H9 (cell line): ENCODE measurements around the gene APOA1. TPM values are rescaled to one million over a fixed set of nuclear protein-coding genes. Genes with fewer than 3 reads are reported as not detected.

Source experiments
- DNase-seq: peaks from one replicate; pipeline ENCODE4 v3.0.0-alpha.2; 2017
- H2AFZ ChIP-seq: one replicate; pipeline ENCODE4 v1.6.1; 2013; ENCODE audit warnings: mild to moderate bottlenecking, low read length, control low read depth, moderate library complexity
- H2AK5ac ChIP-seq: 2 replicates; pipeline ENCODE4 v1.6.1; 2013; ENCODE audit warnings: low read length, control low read depth, mixed read lengths; ENCODE audit not compliant: insufficient read length
- H2BK120ac ChIP-seq: one replicate; pipeline ENCODE4 v1.6.1; 2013; ENCODE audit warnings: low read depth, mild to moderate bottlenecking, low read length, control low read depth, inconsistent platforms; ENCODE audit not compliant: poor library complexity, severe bottlenecking
- H2BK12ac ChIP-seq: 2 replicates; pipeline ENCODE4 v1.6.1; 2013; ENCODE audit warnings: low read length, control low read depth, mixed read lengths, low read depth; ENCODE audit not compliant: insufficient read length
- H2BK15ac ChIP-seq: 2 replicates; pipeline ENCODE4 v1.6.1; 2013; ENCODE audit warnings: low read depth, low read length, control low read depth
- H2BK20ac ChIP-seq: one replicate; pipeline ENCODE4 v1.6.1; 2013; ENCODE audit warnings: low read depth, mild to moderate bottlenecking, low read length, control low read depth, inconsistent platforms; ENCODE audit not compliant: poor library complexity, severe bottlenecking
- H2BK5ac ChIP-seq: 2 replicates; pipeline ENCODE4 v1.6.1; 2013; ENCODE audit warnings: low read length, control low read depth, mixed read lengths; ENCODE audit not compliant: insufficient read length
- H3K14ac ChIP-seq: 2 replicates; pipeline ENCODE4 v1.6.1; 2013; ENCODE audit warnings: low read length, control low read depth; ENCODE audit not compliant: insufficient read depth
- H3K18ac ChIP-seq: 2 replicates; pipeline ENCODE4 v1.6.1; 2013; ENCODE audit warnings: low read depth, mild to moderate bottlenecking, mixed read lengths, low read length, control low read depth; ENCODE audit not compliant: insufficient read length
- H3K23ac ChIP-seq: 2 replicates; pipeline ENCODE4 v1.6.1; 2013; ENCODE audit warnings: low read length, control low read depth, mixed read lengths, low read depth; ENCODE audit not compliant: insufficient read length
- H3K23me2 ChIP-seq: 2 replicates; pipeline ENCODE4 v1.6.1; 2013; ENCODE audit warnings: low read depth, mild to moderate bottlenecking, mixed read lengths, low read length, control low read depth; ENCODE audit not compliant: insufficient read length, poor library complexity, severe bottlenecking
- H3K27ac ChIP-seq: 2 replicates; pipeline ENCODE4 v1.5.1; 2013; ENCODE audit warnings: low read length, control low read depth, mixed read lengths, low read depth; ENCODE audit not compliant: insufficient read length
- H3K27me3 ChIP-seq: 2 replicates; pipeline ENCODE4 v1.6.1; 2013; ENCODE audit warnings: low read length, control low read depth, inconsistent platforms; ENCODE audit not compliant: insufficient read depth
- H3K4ac ChIP-seq: 2 replicates; pipeline ENCODE4 v1.6.1; 2013; ENCODE audit warnings: low read depth, mild to moderate bottlenecking, control low read depth, inconsistent platforms, low read length, moderate library complexity
- H3K4me1 ChIP-seq: 2 replicates; pipeline ENCODE4 v1.6.1; 2013; ENCODE audit warnings: low read length, control low read depth, inconsistent platforms; ENCODE audit not compliant: insufficient read depth
- H3K4me2 ChIP-seq: 2 replicates; pipeline ENCODE4 v1.6.1; 2013; ENCODE audit warnings: low read length, control low read depth, mixed read lengths; ENCODE audit not compliant: insufficient read length, insufficient read depth
- H3K56ac ChIP-seq: 2 replicates; pipeline ENCODE4 v1.6.1; 2013; ENCODE audit warnings: low read depth, mild to moderate bottlenecking, mixed read lengths, low read length, control low read depth; ENCODE audit not compliant: insufficient read length
- H3K79me1 ChIP-seq: 2 replicates; pipeline ENCODE4 v1.6.1; 2013; ENCODE audit warnings: low read depth, mild to moderate bottlenecking, moderate library complexity, low read length, control low read depth, inconsistent platforms; ENCODE audit not compliant: insufficient read depth, poor library complexity, severe bottlenecking
- H3K79me2 ChIP-seq: 2 replicates; pipeline ENCODE4 v1.6.1; 2013; ENCODE audit warnings: low read length, control low read depth, inconsistent platforms; ENCODE audit not compliant: insufficient read depth
- H3K9ac ChIP-seq: 2 replicates; pipeline ENCODE4 v1.6.1; 2013; ENCODE audit warnings: low read length, control low read depth, mixed read lengths; ENCODE audit not compliant: insufficient read length; ENCODE audit errors: extremely low read depth
- H3K9me3 ChIP-seq: one replicate; pipeline ENCODE4 v1.6.1; 2013; ENCODE audit warnings: low read depth, low read length, inconsistent platforms; ENCODE audit not compliant: control insufficient read depth
- H3T11ph ChIP-seq: one replicate; pipeline ENCODE4 v1.6.1; 2013; ENCODE audit warnings: mild to moderate bottlenecking, low read length, control low read depth, inconsistent platforms
- H4K20me1 ChIP-seq: one replicate; pipeline ENCODE4 v1.6.1; 2013; ENCODE audit not compliant: control insufficient read depth, insufficient read length, insufficient read depth
- H4K5ac ChIP-seq: 2 replicates; pipeline ENCODE4 v1.6.1; 2013; ENCODE audit warnings: low read depth, mild to moderate bottlenecking, mixed read lengths, low read length, control low read depth; ENCODE audit not compliant: insufficient read length
- H4K8ac ChIP-seq: replicated peaks from 2 replicates; pipeline ENCODE4 v1.6.1; 2013; ENCODE audit warnings: low read length, control low read depth, mixed read lengths, low read depth; ENCODE audit not compliant: insufficient read length
- H4K91ac ChIP-seq: 2 replicates; pipeline ENCODE4 v1.6.1; 2013; ENCODE audit warnings: low read depth, mild to moderate bottlenecking, moderate library complexity, mixed read lengths, low read length, control low read depth; ENCODE audit not compliant: insufficient read length
- H3K27ac Mint-ChIP-seq, 3 experiments: 2 replicates in 2 of 3; 3 replicates in 1 of 3; pipeline ENCODE4 v1.8.0; 2020 to 2021; ENCODE audit warnings: mixed read lengths in 3 of 3, mild to moderate bottlenecking in 1 of 3, moderate library complexity in 1 of 3
- H3K27me3 Mint-ChIP-seq: 2 replicates; pipeline ENCODE4 v1.8.0; 2021; ENCODE audit warnings: low read depth, mild to moderate bottlenecking, moderate library complexity, mixed read lengths
- H3K36me3 Mint-ChIP-seq, 3 experiments: 2 replicates in 2 of 3; 3 replicates in 1 of 3; pipeline ENCODE4 v1.8.0; 2020 to 2021; ENCODE audit warnings: low read depth in 3 of 3, mixed read lengths in 3 of 3; ENCODE audit not compliant: insufficient read depth in 1 of 3
- H3K4me1 Mint-ChIP-seq, 2 experiments: 2 replicates each; pipeline ENCODE4 v1.8.0; 2020; ENCODE audit warnings: mixed read lengths in 2 of 2
- H3K4me3 Mint-ChIP-seq, 2 experiments: 2 replicates in 1 of 2; 3 replicates in 1 of 2; pipeline ENCODE4 v1.8.0; 2020 to 2021; ENCODE audit warnings: mild to moderate bottlenecking in 2 of 2, mixed read lengths in 2 of 2, moderate library complexity in 1 of 2
- H3K9me3 Mint-ChIP-seq, 2 experiments: 2 replicates in 1 of 2; 3 replicates in 1 of 2; pipeline ENCODE4 v1.8.0; 2020; ENCODE audit warnings: mild to moderate bottlenecking in 2 of 2, mixed read lengths in 2 of 2, moderate library complexity in 1 of 2
- CTCF ChIP-seq: fragments of 200-600 bp; sonication (generic); conservative IDR thresholded peaks from 3 replicates; pipeline ENCODE4 v1.8.0; 2021; ENCODE audit warnings: antibody characterized with exemption, mild to moderate bottlenecking
- WGBS: extraction: QIAGEN DNeasy Blood & Tissue Kit; methylation state at CpG from one replicate; pipeline ENCODE4 v1.1.7; 2013; ENCODE audit warnings: missing lambda C conversion rate, low lambda C conversion rate, mixed read lengths; ENCODE audit not compliant: insufficient read length; ENCODE audit errors: extremely low coverage; 5-methylcytosine and 5-hydroxymethylcytosine counted together
- total RNA-seq: library from RNA; stranded (reverse); gene quantifications from 2 replicates; pipeline ENCODE4 v1.2.1, GENCODE V29; 2021

Gene APOA1
- total RNA-seq, 1 experiment from 2014 or later = 0.68 TPM

GRCh38 chr11:116813170-116813569, 24.3 kb downstream of the APOA1 start:
- no peak overlapping the region for H3K23ac ChIP-seq
- WGBS = no CpG with 5 or more reads among the region's 1 CpG

More at GRCh38 chr11:116813170-116813569, 24.3 kb downstream of the APOA1 start:
- Histone ChIP-seq H4K91ac (no peak overlapping the region), H2AFZ (no peak overlapping the region), H2BK12ac (no peak overlapping the region), H3K27ac (no peak overlapping the region), H3K79me1 (no peaks in the 10 kb centered on the region), H2BK120ac (no peak overlapping the region), H4K8ac (no peak overlapping the region), H4K5ac (no peak overlapping the region), H3T11ph (no peak overlapping the region), H2BK15ac (no peak overlapping the region), H3K23me2 (peaks cover 4% of the 10 kb centered on the region), H3K9ac (no peak overlapping the region), H3K56ac (no peak overlapping the region), H3K27me3 (no peaks in the 10 kb centered on the region), H3K4me2 (no peak overlapping the region), H3K14ac (no peak overlapping the region), H3K9me3 (no peaks in the 10 kb centered on the region), H3K4ac (no peak overlapping the region), H3K79me2 (no peaks in the 10 kb centered on the region), H2AK5ac (no peak overlapping the region), H2BK5ac (no peak overlapping the region), H4K20me1 (no peaks in the 10 kb centered on the region), H2BK20ac (no peak overlapping the region), H3K18ac (no peak overlapping the region), H3K4me1 (no peaks in the 10 kb centered on the region)
- Mint-ChIP-seq H3K27me3 (peaks cover 12% of the 10 kb centered on the region), H3K9me3 (no peaks in the 10 kb centered on the region), H3K4me1 (no peaks in the 10 kb centered on the region), H3K27ac (no peak overlapping the region), H3K36me3 (no peaks in the 10 kb centered on the region), H3K4me3 (no peak overlapping the region)
- no peak for DNase-seq
- TF ChIP-seq CTCF = no peak
